HEK293 (cell line): ENCODE data around the gene KRT13.

Experiments used
- ZNF449 ChIP-seq: fragments of 450-650 bp; formaldehyde crosslinking; IDR thresholded peaks from 2 replicates; pipeline ENCODE4 v1.5.1; 2017; ENCODE audit warnings: missing biosample characterization, mild to moderate bottlenecking, missing genetic modification characterization, moderate library complexity
- ZNF670 ChIP-seq: fragments of 450-650 bp; formaldehyde crosslinking; IDR thresholded peaks from 2 replicates; pipeline ENCODE4 v1.5.1; 2016; ENCODE audit warnings: missing biosample characterization, missing genetic modification characterization, low read depth

GRCh38 chr17:41532947-41533570 lies 27.6 kb upstream of the KRT13 start:
- TF ChIP-seq ZNF449 (tag by site-specific recombination) (no peak), ZNF670 (tag by site-specific recombination) (no peak)
